Thymus (tissue), 11 donors: ENCODE measurements around the gene SLC41A1. TPM values are rescaled to one million over a fixed set of nuclear protein-coding genes. Genes with fewer than 3 reads are reported as not detected.

Experiments
- DNase-seq, 9 donors: peaks; one replicate each; pipeline ENCODE4 v3.0.0-alpha.2; 2013; ENCODE audit warnings: low spot score in 9 of 9, low read depth in 6 of 9, missing footprints in 1 of 9
- H3K27ac ChIP-seq, 2 donors: one replicate each; pipeline ENCODE4 v1.5.1; 2013; ENCODE audit warnings: control low read depth in 1 of 2, low read depth in 1 of 2, low read length in 1 of 2, mild to moderate bottlenecking in 1 of 2, moderate library complexity in 1 of 2
- H3K27me3 ChIP-seq, 2 donors: one replicate each; pipeline ENCODE4 v1.5.1; 2013; ENCODE audit warnings: low read length in 1 of 2; ENCODE audit not compliant: control insufficient read depth in 2 of 2, insufficient read depth in 1 of 2
- H3K36me3 ChIP-seq, 2 donors: one replicate each; pipeline ENCODE4 v1.5.1; 2013; ENCODE audit warnings: low read length in 1 of 2, mild to moderate bottlenecking in 1 of 2, moderate library complexity in 1 of 2; ENCODE audit not compliant: control insufficient read depth in 2 of 2, insufficient read depth in 2 of 2
- H3K4me1 ChIP-seq, 2 donors: one replicate each; pipeline ENCODE4 v1.5.1; 2013; ENCODE audit warnings: low read length in 2 of 2; ENCODE audit not compliant: control insufficient read depth in 2 of 2, insufficient read depth in 2 of 2
- H3K4me3 ChIP-seq, 2 donors: one replicate each; pipeline ENCODE4 v1.5.1; 2013; ENCODE audit warnings: low read length in 2 of 2, control low read depth in 1 of 2, mild to moderate bottlenecking in 1 of 2
- H3K9me3 ChIP-seq, 2 donors: one replicate each; pipeline ENCODE4 v1.5.1; 2013; ENCODE audit warnings: low read length in 1 of 2, mild to moderate bottlenecking in 1 of 2; ENCODE audit not compliant: control insufficient read depth in 2 of 2, insufficient read depth in 1 of 2
- WGBS: extraction: QIAGEN DNeasy Blood & Tissue Kit; methylation state at CpG from one replicate; pipeline ENCODE4 v1.1.7; 2013; 5-methylcytosine and 5-hydroxymethylcytosine counted together
- polyA plus RNA-seq: library from polyadenylated mRNA; stranded (reverse); fragments of 200-250 nt; gene quantifications from one replicate; pipeline ENCODE4 v1.2.3, GENCODE V29; 2013
- total RNA-seq: library from RNA; stranded (reverse); fragments of 120-200 nt; gene quantifications from one replicate; pipeline ENCODE4 v1.2.4, GENCODE V29; 2013
- donor health status: healthy.

Gene SLC41A1
- total and polyA plus RNA-seq, 2 donors, result 3.7 to 7.8 TPM

DNA sequence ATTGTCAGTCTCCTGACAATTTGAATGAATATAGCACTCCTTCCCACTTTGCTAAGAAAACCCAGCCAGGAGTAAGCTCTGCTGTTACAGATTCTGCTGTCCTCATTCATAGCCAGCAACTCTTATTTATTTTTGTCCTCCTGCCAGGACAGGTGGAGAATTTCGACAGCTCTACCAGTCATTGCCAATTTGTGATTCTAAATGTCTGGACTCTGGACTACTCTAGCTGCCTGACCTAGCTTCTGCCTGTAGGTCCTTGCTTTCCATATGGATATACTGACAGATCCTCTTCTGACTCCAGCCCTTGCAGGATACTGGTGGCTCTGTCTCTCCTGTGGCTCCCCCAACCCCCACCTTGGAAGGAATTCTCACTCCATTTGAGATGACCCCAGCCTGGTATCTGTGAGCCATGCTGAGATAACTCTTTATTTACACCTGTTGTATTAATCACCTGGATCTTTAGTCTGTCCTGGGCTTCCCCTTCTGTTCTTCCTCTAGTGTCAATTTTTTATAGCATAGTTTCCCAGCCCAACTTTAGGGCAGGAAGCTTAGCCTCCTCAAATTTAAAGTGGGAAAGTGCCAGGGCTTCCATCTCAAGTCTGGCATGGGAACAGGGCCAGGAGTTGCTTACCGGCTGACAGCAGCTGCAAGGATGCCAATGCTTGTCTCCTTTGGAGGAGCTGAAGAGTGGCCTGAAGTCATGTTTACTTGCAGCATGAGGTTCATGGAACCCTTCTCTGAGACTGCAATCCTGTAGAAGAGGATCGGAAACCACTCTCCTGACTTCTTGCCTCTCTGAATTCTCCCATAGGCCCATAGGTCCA, 30.2 kb upstream of the SLC41A1 start:
- Histone ChIP-seq H3K27me3 (no peaks in the 10 kb centered on the region), H3K36me3 (no peaks in the 10 kb centered on the region), H3K4me3 (no peak overlapping the region), H3K4me1 (no peaks in the 10 kb centered on the region), H3K27ac (no peak overlapping the region), H3K9me3 (no peaks in the 10 kb centered on the region)
- 88% methylated on average over 3 of the region's 3 CpGs for WGBS
- no peak for DNase-seq

DNA sequence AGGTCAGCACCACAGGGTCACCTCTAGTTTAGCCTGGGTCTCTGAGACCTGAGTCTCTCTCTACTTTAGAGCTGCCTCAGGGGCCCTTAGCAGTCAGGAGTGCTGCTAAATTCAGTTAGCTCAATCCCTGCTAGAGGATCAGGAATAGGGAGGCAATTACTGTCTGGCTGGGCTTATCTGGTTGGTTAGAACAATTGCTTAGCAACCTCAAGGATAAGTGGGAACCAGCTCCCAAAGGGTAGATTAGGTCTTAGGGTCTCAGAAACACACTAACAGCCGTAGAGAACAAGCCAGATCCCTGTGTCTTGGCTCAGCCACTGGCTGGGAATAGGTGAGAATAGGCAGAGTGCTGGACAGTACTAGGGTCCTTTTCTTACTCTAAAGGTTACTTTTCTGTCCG, 29.2 kb upstream of the SLC41A1 start:
- H3K4me1 ChIP-seq, result no peaks in the 10 kb centered on the region
- H3K27ac ChIP-seq, result no peak overlapping the region
- H3K9me3 ChIP-seq, result no peaks in the 10 kb centered on the region
- H3K4me3 ChIP-seq, result no peak overlapping the region
- no peak for DNase-seq
- 95% methylated on average over 2 of the region's 2 CpGs for WGBS
- no peaks in the 10 kb centered on the region for H3K36me3 ChIP-seq
- H3K27me3 ChIP-seq, result no peaks in the 10 kb centered on the region

DNA sequence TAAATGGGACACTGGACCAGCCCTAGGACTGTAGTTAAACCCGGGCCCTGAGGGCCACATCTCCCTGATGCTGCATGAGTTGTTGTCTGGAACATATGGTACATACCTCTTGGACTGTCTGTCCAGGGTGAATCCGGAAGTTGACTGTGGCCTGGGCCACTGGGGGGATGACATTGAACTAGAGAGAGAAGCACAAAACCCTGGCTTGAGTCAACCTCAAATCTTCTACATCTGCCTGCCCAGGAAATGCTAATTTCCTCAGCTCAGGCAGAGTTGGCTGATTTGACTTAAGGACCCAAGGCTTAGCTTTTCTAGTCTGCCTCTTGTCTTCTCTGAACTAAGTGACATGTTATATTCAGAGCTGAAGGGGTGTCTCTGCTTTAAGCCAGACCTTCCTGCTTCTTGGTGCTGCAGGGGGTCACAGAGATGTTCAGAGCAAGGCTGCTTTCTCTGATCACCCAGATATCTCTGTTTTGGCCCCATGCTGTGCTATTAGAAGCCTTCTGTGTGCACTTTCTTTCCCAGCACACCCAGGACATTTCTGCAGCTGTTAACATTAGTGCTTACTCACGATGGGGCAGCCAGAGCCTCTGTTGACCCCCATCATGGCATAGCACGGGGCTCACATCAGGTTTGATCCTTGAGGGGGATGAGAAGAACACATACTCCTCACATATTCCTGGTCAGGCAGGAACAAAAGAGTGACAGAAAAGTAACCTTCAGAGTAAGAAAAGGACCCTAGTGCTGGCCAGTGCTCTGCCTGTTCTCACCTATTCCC, 27.3 kb upstream of the SLC41A1 start:
- Histone ChIP-seq H3K36me3 (no peaks in the 10 kb centered on the region), H3K27me3 (no peaks in the 10 kb centered on the region), H3K27ac (no peak overlapping the region), H3K4me1 (no peaks in the 10 kb centered on the region), H3K9me3 (no peaks in the 10 kb centered on the region), H3K4me3 (no peak overlapping the region)
- WGBS, result 64% methylated on average over 4 of the region's 4 CpGs
- no peak for DNase-seq

DNA sequence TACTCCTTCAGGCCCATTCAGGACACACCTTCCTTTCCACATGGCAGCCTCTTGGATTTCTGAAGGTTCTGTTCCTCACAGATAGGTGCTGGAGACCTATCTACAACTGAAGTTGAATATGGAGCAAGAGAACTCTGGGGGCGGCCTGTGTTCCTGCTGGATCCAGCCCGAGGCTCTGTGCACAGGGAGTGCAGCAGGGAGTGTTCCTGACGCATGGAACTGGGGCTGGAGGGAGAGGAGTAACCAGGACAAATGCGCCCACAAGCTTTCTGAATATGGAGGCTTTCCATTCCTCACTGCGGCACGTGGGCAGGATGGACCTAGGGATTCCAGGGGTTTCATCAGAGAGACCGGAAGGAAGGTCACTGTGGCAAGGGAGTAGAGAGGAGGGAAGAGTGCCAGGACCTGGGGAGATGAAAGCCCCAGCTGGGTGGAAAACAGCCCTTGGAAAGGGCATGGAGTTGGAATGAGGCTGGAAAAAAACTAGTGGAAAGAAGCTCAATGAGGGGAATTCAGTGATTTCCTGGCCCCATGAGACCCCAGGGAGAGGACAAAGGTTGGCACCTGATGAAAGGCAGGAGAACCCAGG, 24.5 kb upstream of the SLC41A1 start:
- no peaks in the 10 kb centered on the region for H3K4me1 ChIP-seq
- no peaks in the 10 kb centered on the region for H3K9me3 ChIP-seq
- no peak for DNase-seq
- no peak overlapping the region for H3K27ac ChIP-seq
- H3K4me3 ChIP-seq, result no peak overlapping the region
- WGBS, result 88% methylated on average over 7 of the region's 7 CpGs
- H3K36me3 ChIP-seq, result no peaks in the 10 kb centered on the region
- H3K27me3 ChIP-seq, result no peaks in the 10 kb centered on the region

DNA sequence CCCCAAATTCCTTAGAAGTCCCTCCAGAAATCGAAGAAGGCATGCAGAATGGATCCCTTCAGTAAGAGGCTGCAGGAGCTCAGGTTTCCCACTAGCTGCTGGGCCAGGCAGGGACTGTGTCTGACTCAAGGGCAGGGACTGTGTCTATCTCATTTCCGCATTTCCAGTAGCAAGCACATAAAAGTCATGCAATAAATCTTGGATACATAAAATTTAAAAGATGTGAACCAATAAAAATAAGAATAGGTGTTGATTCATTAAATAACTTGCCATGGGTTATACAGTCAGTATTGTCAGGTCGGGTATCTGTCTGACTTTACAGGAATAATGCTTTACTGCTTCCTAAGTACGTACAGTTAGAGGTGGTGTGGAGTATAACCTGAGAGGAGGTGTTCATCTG, 21.8 kb upstream of the SLC41A1 start:
- no peaks in the 10 kb centered on the region for H3K4me1 ChIP-seq
- H3K4me3 ChIP-seq, result no peak overlapping the region
- no peak for DNase-seq
- 92% methylated on average over 4 of the region's 4 CpGs for WGBS
- no peak overlapping the region for H3K27ac ChIP-seq
- no peaks in the 10 kb centered on the region for H3K27me3 ChIP-seq
- no peaks in the 10 kb centered on the region for H3K9me3 ChIP-seq
- H3K36me3 ChIP-seq, result no peaks in the 10 kb centered on the region

DNA sequence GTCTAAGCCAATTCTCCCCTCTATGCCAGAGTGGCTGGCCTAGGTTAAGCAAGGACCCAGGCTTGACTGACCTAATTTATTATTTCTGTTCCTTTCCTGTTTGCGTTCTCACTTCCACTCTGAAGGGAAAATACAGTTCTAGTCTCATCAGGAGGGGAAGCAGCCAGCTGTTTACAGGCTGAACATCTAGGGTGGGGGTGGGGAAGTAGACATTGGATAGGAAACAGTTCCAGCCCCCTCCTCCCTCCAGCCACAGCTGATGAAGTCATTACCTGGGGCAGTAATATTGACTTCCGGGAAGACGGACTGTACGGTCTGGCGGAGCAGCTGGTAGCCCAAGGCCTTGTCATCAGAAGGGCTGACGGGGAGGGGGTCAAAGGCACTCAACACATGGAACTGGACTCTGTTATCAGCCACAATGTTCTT, 19.3 kb upstream of the SLC41A1 start:
- Histone ChIP-seq H3K27me3 (peaks cover 0 to 6% of the 10 kb centered on the region in 2 donors), H3K9me3 (no peaks in the 10 kb centered on the region), H3K27ac (no peak overlapping the region), H3K4me1 (no peaks in the 10 kb centered on the region), H3K36me3 (no peaks in the 10 kb centered on the region), H3K4me3 (no peak overlapping the region)
- 93% methylated on average over 6 of the region's 6 CpGs for WGBS
- DNase-seq, result no peak

DNA sequence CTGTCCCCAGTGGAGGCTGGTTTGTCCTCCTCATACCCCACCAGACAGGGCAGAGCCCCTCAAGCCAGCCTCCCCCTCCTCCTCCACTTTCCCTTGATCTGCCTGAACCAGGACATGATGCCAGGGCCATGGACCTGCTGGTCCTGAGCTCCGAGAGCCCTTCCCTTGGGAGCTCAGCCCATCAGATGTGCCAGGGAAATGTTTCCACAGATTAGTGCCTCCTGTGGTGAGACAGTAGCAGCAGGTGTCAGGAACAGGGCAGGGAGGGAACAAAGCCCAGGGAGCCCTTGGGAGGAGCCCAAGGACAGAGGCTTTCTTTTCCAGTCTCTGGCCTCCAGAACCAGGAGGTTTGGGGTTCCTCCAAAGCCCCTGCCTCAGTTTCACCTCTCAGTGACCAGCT, 14.6 kb upstream of the SLC41A1 start:
- Histone ChIP-seq H3K27ac (no peak overlapping the region), H3K4me3 (no peak overlapping the region), H3K9me3 (no peaks in the 10 kb centered on the region), H3K36me3 (no peaks in the 10 kb centered on the region), H3K27me3 (peaks cover 0 to 11% of the 10 kb centered on the region in 2 donors), H3K4me1 (no peaks in the 10 kb centered on the region)
- 86% methylated on average over 1 of the region's 1 CpG for WGBS
- DNase-seq, result no peak

DNA sequence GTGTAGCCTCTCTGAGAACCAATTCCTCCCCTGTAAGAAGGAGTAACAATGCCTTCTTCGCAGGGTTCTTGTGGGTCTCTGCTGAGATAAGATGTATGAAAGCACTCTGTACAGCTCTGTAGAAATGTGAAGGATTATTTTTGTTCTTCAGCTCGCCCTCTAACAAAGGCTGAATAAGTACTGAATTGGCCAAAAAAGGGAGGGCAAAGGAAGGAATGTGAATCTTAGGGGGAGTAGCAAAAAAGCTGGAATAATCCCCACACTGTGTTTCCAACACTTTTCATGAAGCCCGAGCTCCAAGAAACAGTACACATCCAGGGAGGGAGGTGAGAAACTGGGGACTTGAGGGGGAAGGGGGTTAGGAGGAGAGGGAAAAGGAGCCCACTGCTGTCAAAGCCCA, 14.0 kb upstream of the SLC41A1 start:
- Histone ChIP-seq H3K4me1 (no peaks in the 10 kb centered on the region), H3K27ac (no peak overlapping the region), H3K9me3 (no peaks in the 10 kb centered on the region), H3K36me3 (no peaks in the 10 kb centered on the region), H3K27me3 (peaks cover 0 to 11% of the 10 kb centered on the region in 2 donors), H3K4me3 (no peak overlapping the region)
- 92% methylated on average over 3 of the region's 3 CpGs for WGBS
- no peak for DNase-seq
